ENCODE measurements around the gene SCAPER. TPM values are rescaled to one million over a fixed set of nuclear protein-coding genes. Genes with fewer than 3 reads are reported as not detected.
A peak's percentile ranks its signal among the peaks of the same experiment; 100 is the strongest.

SCAPER gene
- total RNA-seq, 3 donors from 2014 or later = 19.5 to 49.8 (median 28.5) TPM

- peaks cover 0 to 9% of the 10 kb centered on the region in 2 donors for H3K4me1 ChIP-seq
- H3K27ac ChIP-seq = no peak overlapping the region
- no peak for TF ChIP-seq POLR2A (IDR thresholded peaks at IDR 0.05)
- no peak for TF ChIP-seq POLR2AphosphoS5 (IDR thresholded peaks at IDR 0.05)
- no peak for TF ChIP-seq CTCF (IDR thresholded peaks at IDR 0.05)
- DNase-seq (ENCODE audit: low spot score in 2 of 2) = no peak
- intact Hi-C loops (cut with DNase I; ENCODE audit: low total_unique reads) = no loop called here
- no peaks in the 10 kb centered on the region for H3K36me3 ChIP-seq
- H3K9me3 ChIP-seq = no peaks in the 10 kb centered on the region
- no peak overlapping the region for H3K4me3 ChIP-seq
- peaks cover 6 to 40% of the 10 kb centered on the region in 2 donors for H3K27me3 ChIP-seq
Observed at GRCh38 chr15:76349301-76350070, 555.7 kb downstream of the SCAPER start.

GRCh38 chr15:76347482-76348055 lies 557.6 kb downstream of the SCAPER start:
- no peak for DNase-seq (ENCODE audit: low spot score in 2 of 2)
- intact Hi-C loops (cut with DNase I; ENCODE audit: low total_unique reads) = no loop called here
- H3K36me3 ChIP-seq = no peaks in the 10 kb centered on the region
- no peaks in the 10 kb centered on the region for H3K9me3 ChIP-seq
- peaks cover 0 to 12% of the 10 kb centered on the region in 2 donors for H3K4me1 ChIP-seq
- H3K4me3 ChIP-seq = no peak overlapping the region
- no peak overlapping the region for H3K27ac ChIP-seq
- peaks cover 11 to 59% of the 10 kb centered on the region in 2 donors for H3K27me3 ChIP-seq
- no peak for TF ChIP-seq POLR2A (IDR thresholded peaks at IDR 0.05)
- no peak for TF ChIP-seq POLR2AphosphoS5 (IDR thresholded peaks at IDR 0.05)
- no peak for TF ChIP-seq CTCF (IDR thresholded peaks at IDR 0.05)

DNA sequence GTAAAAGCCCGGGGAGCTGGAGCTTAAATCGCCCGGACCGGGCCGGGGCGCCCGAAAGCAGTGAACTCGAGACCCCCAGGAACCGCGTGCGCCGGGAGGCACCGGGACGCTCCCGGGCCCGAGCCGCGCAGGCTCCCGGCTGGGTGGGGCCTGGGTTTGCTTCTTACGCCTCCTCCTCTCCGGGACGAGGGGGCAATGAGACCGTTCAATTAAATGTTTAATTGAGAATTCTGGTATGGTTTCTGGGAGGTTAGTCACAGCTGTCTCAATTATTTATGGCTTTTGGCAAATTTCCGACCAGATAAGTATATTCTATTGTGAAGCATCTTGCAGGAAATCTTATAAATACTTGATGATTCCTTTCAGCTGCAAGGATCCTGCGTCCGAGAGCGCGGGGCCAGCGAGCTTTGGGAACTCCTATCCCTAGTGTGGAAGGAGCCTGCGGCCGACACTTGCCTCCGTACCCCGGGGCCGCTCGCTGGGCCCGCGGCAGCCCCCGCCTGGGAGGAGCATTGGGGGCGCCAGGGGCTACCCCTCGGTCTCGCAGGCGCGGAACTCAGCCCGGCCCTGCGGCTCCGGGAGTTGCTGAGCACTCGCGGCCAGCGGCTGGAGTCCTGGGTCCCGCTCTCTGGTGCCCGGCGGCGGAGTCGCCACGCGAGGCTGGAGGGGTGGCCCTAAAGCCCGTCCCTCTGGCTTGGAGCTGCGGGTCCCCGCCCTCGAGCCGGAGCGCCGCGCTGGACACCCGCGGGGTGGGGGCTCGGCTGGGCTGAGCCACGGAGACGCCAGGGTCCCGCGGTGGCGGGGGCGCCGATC lies 558.3 kb downstream of the SCAPER start:
- peaks cover 17 to 66% of the 10 kb centered on the region in 2 donors for H3K27me3 ChIP-seq
- peaks cover 0 to 16% of the 10 kb centered on the region in 2 donors for H3K4me1 ChIP-seq
- no peak for DNase-seq (ENCODE audit: low spot score in 2 of 2)
- no peaks in the 10 kb centered on the region for H3K36me3 ChIP-seq
- H3K9me3 ChIP-seq = no peaks in the 10 kb centered on the region
- peak overlapping the region; percentile 36 to 65 (median 40) for H3K4me3 ChIP-seq
- TF ChIP-seq CTCF (IDR thresholded peaks at IDR 0.05) = no peak
- no peak overlapping the region for H3K27ac ChIP-seq
- intact Hi-C loops (cut with DNase I; ENCODE audit: low total_unique reads) = no loop called here

DNA sequence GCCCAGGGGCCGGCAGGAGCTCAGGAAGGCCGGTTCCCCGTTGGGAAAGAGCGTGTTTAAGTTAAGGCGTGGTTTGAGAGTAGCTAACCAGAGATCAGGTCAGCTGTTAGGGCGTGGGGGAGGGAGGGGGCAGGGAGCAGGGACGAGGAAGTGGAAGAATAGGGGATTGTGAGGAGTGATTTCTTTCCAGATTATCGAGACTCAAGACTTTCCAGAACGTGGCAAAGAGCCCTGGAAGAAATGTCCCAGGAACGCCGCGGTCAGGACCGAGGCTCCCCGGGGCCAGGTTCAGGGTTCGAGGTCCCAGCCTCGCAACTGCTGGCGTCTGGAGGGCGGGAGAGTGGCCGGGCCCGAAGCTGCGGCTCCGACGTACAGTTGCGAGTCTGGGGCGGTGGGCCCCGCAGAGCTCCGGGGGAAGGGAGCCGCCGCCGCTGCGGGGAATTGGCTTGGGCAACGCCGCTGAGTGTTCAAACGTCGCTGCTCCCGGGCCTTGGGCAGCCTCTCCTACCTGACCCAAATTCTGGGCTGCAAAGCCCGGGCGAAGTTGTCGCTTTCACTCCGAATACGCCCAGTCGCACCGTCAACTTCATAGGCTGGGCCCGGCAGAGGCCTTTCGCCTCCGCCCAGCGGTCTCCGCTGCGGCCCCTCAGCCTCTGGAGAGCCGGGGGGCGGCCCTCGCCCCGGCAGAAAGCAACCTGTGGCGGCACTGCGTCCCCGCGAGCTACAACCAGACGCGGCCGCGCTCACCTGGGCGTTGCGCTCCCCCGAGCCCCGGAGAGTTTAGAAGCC lies 559.1 kb downstream of the SCAPER start:
- Histone ChIP-seq H3K27ac (no peak overlapping the region), H3K27me3 (peaks cover 20 to 74% of the 10 kb centered on the region in 2 donors), H3K4me3 (peak overlapping the region; percentile 36 to 65 (median 40)), H3K9me3 (no peaks in the 10 kb centered on the region), H3K4me1 (peaks cover 0 to 23% of the 10 kb centered on the region in 2 donors), H3K36me3 (no peaks in the 10 kb centered on the region)
- intact Hi-C loops (cut with DNase I; ENCODE audit: low total_unique reads) = no loop called here
- DNase-seq (ENCODE audit: low spot score in 2 of 2) = no peak
- no peak for TF ChIP-seq CTCF (IDR thresholded peaks at IDR 0.05)
- TF ChIP-seq POLR2A (IDR thresholded peaks at IDR 0.05) = no peak
- no peak for TF ChIP-seq POLR2AphosphoS5 (IDR thresholded peaks at IDR 0.05)

Data from breast epithelium (tissue), 4 donors.